PC-3 (cell line): ENCODE measurements around the gene TMED8. TPM values are rescaled to one million over a fixed set of nuclear protein-coding genes. Genes with fewer than 3 reads are reported as not detected.
A peak's percentile ranks its signal among the peaks of the same experiment; 100 is the strongest.

ENCODE experiments used
- ATAC-seq: fragments of 200-7000 bp; cut with Tn5 transposase; 2 replicates; pipeline ENCODE4 v1.9.1; 2020; ENCODE audit warnings: mild to moderate bottlenecking, moderate library complexity
- BruUV-seq: library from RNA; stranded (reverse); fragments of 400-500 nt; replicated peaks from 2 replicates; lab custom pipeline; 2021; lab: Mats Ljungman, UMichigan
- CTCF ChIA-PET: fragments of 300-600 bp; sonication (Branson Sonifier 250); formaldehyde crosslinking; loops from one replicate; lab custom pipeline; 2022; ENCODE audit warnings: antibody characterized with exemption; lab: Charles Lee
- POLR2A ChIA-PET: fragments of 300-600 bp; sonication (Branson Sonifier 250); formaldehyde crosslinking; loops from one replicate; lab custom pipeline; 2022; ENCODE audit warnings: antibody characterized with exemption; ENCODE audit not compliant: unreplicated experiment; lab: Charles Lee
- DNase-seq: peaks from one replicate; pipeline ENCODE4 v3.0.0-alpha.2; 2015
- H2AFZ ChIP-seq: fragments of 300-600 bp; sonication (generic); 2 replicates; pipeline ENCODE4 v1.6.0; 2016; ENCODE audit warnings: antibody characterized with exemption, low read length
- H3F3A ChIP-seq: fragments of 300-600 bp; sonication (generic); one replicate; pipeline ENCODE4 v1.6.0; 2017; ENCODE audit warnings: antibody characterized with exemption, low read length, control low read depth, mild to moderate bottlenecking; ENCODE audit not compliant: unreplicated experiment
- H3K27ac ChIP-seq: fragments of 300-600 bp; sonication (generic); 2 replicates; pipeline ENCODE4 v1.5.1; 2016; ENCODE audit warnings: mild to moderate bottlenecking, low read length
- H3K27me3 ChIP-seq: fragments of 300-600 bp; sonication (generic); 2 replicates; pipeline ENCODE4 v1.6.1; 2016; ENCODE audit warnings: low read length, mixed read lengths
- H3K36me3 ChIP-seq: fragments of 300-600 bp; sonication (generic); 2 replicates; pipeline ENCODE4 v1.6.1; 2016; ENCODE audit warnings: low read depth, mixed run types, low read length, mixed read lengths
- H3K4me1 ChIP-seq: fragments of 300-600 bp; sonication (generic); 2 replicates; pipeline ENCODE4 v1.5.1; 2016; ENCODE audit warnings: low read length; ENCODE audit not compliant: insufficient read depth
- H3K4me2 ChIP-seq: fragments of 300-600 bp; sonication (generic); 2 replicates; pipeline ENCODE4 v1.6.0; 2016; ENCODE audit warnings: low read length
- H3K4me3 ChIP-seq: fragments of 300-600 bp; sonication (generic); 2 replicates; pipeline ENCODE4 v1.5.1; 2016; ENCODE audit warnings: mild to moderate bottlenecking, low read length, mixed read lengths
- H3K79me2 ChIP-seq: fragments of 300-600 bp; sonication (generic); 2 replicates; pipeline ENCODE4 v1.6.1; 2017; ENCODE audit warnings: low read length, mixed read lengths
- H3K9ac ChIP-seq: fragments of 300-600 bp; sonication (generic); 2 replicates; pipeline ENCODE4 v1.6.0; 2016; ENCODE audit warnings: mild to moderate bottlenecking, low read length
- H3K9me2 ChIP-seq: fragments of 300-600 bp; sonication (generic); replicated peaks from 2 replicates; pipeline ENCODE4 v1.6.1; 2016; ENCODE audit warnings: mixed run types, low read length, mixed read lengths
- H3K9me3 ChIP-seq: fragments of 300-600 bp; sonication (generic); 2 replicates; pipeline ENCODE4 v1.6.1; 2016; ENCODE audit warnings: low read length, mixed read lengths
- H4K20me1 ChIP-seq: fragments of 300-600 bp; sonication (generic); 2 replicates; pipeline ENCODE4 v1.6.1; 2016; ENCODE audit warnings: low read length, mixed read lengths
- EZH2 ChIP-seq: fragments of 300-600 bp; sonication (generic); IDR thresholded peaks from one replicate; pipeline ENCODE4 v1.6.1; 2017; ENCODE audit warnings: antibody characterized with exemption, mild to moderate bottlenecking, low read length; ENCODE audit not compliant: unreplicated experiment
- EZH2phosphoT487 ChIP-seq: fragments of 300-600 bp; sonication (generic); IDR thresholded peaks from 2 replicates; pipeline ENCODE4 v1.6.1; 2018; ENCODE audit warnings: mild to moderate bottlenecking, antibody characterized with exemption, low read length, borderline replicate concordance
- intact Hi-C: fragments of 100-400 bp; cut with micrococcal nuclease; formaldehyde crosslinking; loops from 2 replicates; pipeline ENCODE4 v1.9.0; 2023
- total RNA-seq: library from RNA; depleted of rRNA; stranded (reverse); fragments of >200 nt; gene quantifications from 2 replicates; pipeline ENCODE4 v1.2.3, GENCODE V29; 2014
- TF ChIP-seq, protein P1 (sequence below): fragments of 300-600 bp; sonication (generic); conservative IDR thresholded peaks from 2 replicates; pipeline ENCODE4 v1.5.1; 2017; ENCODE audit warnings: antibody characterized with exemption, low read depth, mild to moderate bottlenecking, low read length

The TMED8 gene
- total RNA-seq, 1 experiment from 2014 or later: 16.8 TPM

DNA sequence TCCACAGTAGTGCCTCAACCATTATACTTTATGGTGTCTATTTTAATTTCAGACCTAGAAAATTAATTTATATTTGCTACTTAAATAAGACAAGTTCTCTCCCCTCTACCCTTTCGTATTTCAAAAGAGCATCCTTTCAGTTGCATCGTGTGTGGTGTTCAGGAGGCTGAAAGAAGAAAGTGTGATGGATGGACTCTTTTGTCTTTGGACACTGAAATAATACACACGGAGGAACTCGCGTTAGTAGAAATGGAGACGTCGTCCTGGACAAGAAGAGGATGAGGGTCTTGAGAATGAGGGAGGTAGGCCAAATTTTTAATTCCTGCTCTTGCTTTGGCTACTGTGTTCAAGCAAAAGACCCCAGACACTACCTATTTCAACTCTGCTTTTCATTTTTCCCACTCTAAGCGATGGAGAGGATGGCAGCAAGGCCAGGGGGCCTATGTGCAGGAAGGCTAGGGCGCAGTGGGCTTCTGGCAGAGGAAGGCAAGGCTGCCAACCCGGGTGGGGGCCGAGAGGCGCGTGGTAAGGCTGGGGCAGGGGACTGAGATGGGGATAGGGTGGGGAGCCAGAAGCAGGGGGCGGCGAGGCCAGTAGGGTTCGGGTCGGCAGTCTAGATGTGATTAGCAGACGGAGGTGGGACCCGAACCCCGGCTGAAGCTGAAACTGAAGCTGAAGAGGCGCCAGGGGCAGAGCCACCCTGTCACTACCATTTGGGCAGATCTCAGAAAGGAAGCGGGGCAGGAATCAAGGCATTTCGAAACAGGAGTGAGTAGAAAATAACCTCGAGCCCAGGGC, 722 bp downstream of the TMED8 start:
- ChIA-PET POLR2A (interaction anchor here (0.7 to 1.1 kb wide), 2 partner anchors 55 to 232 kb away, joined by 3 to 4 read pairs; partner anchors contain the start of gene GSTZ1), CTCF (interaction anchor here (0.5 to 1.3 kb wide), 2 partner anchors 60 to 82 kb away, joined by 3 to 4 read pairs; no protein-coding TSS in a partner anchor)
- peak; percentile 16 for ATAC-seq
- peaks cover 35% of the 10 kb centered on the region for H3K79me2 ChIP-seq
- peak overlapping the region; percentile 92 for H3K4me2 ChIP-seq
- H2AFZ ChIP-seq: peak overlapping the region; percentile 98
- no peaks in the 10 kb centered on the region for H3K27me3 ChIP-seq
- no peaks in the 10 kb centered on the region for H4K20me1 ChIP-seq
- H3K27ac ChIP-seq: no peak overlapping the region
- no peaks in the 10 kb centered on the region for H3K9me2 ChIP-seq
- peaks cover 27% of the 10 kb centered on the region for H3K4me1 ChIP-seq
- intact Hi-C loops: loop anchor here (2.0 kb wide), 1 partner anchor 55 kb away; the partner anchor contains the start of genes GSTZ1 and POMT2
- peak overlapping the region; percentile 86 for H3K9ac ChIP-seq
- peak; percentile 27 for DNase-seq
- TF ChIP-seq, protein P1, sequence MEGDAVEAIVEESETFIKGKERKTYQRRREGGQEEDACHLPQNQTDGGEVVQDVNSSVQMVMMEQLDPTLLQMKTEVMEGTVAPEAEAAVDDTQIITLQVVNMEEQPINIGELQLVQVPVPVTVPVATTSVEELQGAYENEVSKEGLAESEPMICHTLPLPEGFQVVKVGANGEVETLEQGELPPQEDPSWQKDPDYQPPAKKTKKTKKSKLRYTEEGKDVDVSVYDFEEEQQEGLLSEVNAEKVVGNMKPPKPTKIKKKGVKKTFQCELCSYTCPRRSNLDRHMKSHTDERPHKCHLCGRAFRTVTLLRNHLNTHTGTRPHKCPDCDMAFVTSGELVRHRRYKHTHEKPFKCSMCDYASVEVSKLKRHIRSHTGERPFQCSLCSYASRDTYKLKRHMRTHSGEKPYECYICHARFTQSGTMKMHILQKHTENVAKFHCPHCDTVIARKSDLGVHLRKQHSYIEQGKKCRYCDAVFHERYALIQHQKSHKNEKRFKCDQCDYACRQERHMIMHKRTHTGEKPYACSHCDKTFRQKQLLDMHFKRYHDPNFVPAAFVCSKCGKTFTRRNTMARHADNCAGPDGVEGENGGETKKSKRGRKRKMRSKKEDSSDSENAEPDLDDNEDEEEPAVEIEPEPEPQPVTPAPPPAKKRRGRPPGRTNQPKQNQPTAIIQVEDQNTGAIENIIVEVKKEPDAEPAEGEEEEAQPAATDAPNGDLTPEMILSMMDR: no peak
- TF ChIP-seq EZH2phosphoT487: no peak
- TF ChIP-seq EZH2: no peak
- peak overlapping the region; percentile 92 for H3K4me3 ChIP-seq
- no peaks in the 10 kb centered on the region for H3K9me3 ChIP-seq
- H3F3A ChIP-seq: no peaks in the 10 kb centered on the region
- BruUV-seq: no TSS peak
- no peaks in the 10 kb centered on the region for H3K36me3 ChIP-seq

DNA sequence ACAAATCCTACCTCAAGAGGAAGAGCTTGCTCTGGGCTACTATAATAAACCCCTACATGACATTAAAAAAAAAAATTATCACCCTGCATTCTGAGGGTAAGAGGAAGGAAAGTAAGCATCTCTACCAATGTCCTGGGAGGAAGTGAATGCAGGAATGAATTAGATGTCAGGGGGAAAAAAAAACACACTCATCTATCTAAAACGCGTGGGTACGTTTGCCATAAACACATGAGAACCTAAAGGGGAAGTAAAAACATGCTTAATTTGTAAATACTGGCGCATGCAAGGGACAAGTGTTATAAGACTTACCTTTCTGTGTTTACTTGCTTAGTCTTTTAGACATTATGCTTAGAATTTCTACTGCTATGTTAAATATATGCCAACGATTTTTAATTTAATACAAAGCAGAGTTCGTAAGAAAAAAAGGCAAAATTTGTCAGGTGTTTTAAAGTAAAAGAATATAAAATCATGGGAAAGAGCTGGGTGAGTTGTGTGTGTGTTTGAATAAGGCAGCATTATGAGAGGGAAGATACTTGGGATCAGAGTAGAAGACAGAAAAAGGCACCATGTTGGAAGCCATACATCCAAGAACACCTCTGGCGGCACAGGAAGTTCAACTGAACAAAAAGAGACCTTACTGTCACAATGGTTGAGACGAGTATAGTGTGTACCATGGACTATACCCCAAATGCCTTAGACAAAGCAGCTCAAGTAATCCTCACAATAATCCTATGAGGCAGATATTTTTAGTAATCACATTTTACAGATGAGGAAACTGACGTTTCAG, 1.5 kb downstream of the TMED8 start:
- intact Hi-C loops: no loop called here
- TF ChIP-seq, protein P1: no peak
- no peak for TF ChIP-seq EZH2
- no peak for TF ChIP-seq EZH2phosphoT487
- no peak for ATAC-seq
- H3K9me2 ChIP-seq: no peaks in the 10 kb centered on the region
- H3K27ac ChIP-seq: no peak overlapping the region
- H3K9me3 ChIP-seq: no peaks in the 10 kb centered on the region
- CTCF ChIA-PET: no interaction called here
- no peaks in the 10 kb centered on the region for H4K20me1 ChIP-seq
- no peaks in the 10 kb centered on the region for H3F3A ChIP-seq
- H3K9ac ChIP-seq: peak overlapping the region; percentile 86
- peak overlapping the region; percentile 92 for H3K4me2 ChIP-seq
- H3K36me3 ChIP-seq: no peaks in the 10 kb centered on the region
- POLR2A ChIA-PET: no interaction called here
- BruUV-seq: TSS peak; percentile 34
- peak overlapping the region; percentile 92 for H3K4me3 ChIP-seq
- H3K27me3 ChIP-seq: no peaks in the 10 kb centered on the region
- no peak for DNase-seq
- H3K79me2 ChIP-seq: peaks cover 35% of the 10 kb centered on the region
- H3K4me1 ChIP-seq: peaks cover 27% of the 10 kb centered on the region
- peak overlapping the region; percentile 98; the same call in 1 of the 2 replicates for H2AFZ ChIP-seq
